Endodermal cell (in vitro differentiated cells): ENCODE data around the gene ASAP2. TPM values are rescaled to one million over a fixed set of nuclear protein-coding genes. Genes with fewer than 3 reads are reported as not detected.

Experiments used
- DNase-seq: peaks from one replicate; pipeline ENCODE4 v3.0.0-alpha.2; 2017
- H3K27ac ChIP-seq: 2 replicates; pipeline ENCODE4 v1.5.1; 2013; ENCODE audit warnings: mild to moderate bottlenecking, low read depth, low read length, moderate library complexity
- H3K27me3 ChIP-seq: 2 replicates; pipeline ENCODE4 v1.6.1; 2013; ENCODE audit warnings: mild to moderate bottlenecking, low read length, moderate library complexity; ENCODE audit not compliant: insufficient read depth, control insufficient read depth, poor library complexity, severe bottlenecking
- H3K36me3 ChIP-seq: 2 replicates; pipeline ENCODE4 v1.7.0; 2013; ENCODE audit warnings: mild to moderate bottlenecking, low read length, moderate library complexity; ENCODE audit not compliant: control insufficient read depth, insufficient read depth
- H3K4me1 ChIP-seq: one replicate; pipeline ENCODE4 v1.7.0; 2013; ENCODE audit warnings: low read length; ENCODE audit not compliant: control insufficient read depth, insufficient read depth
- H3K4me3 ChIP-seq: 2 replicates; pipeline ENCODE4 v1.5.1; 2013; ENCODE audit warnings: mild to moderate bottlenecking, low read length, moderate library complexity
- H3K9ac ChIP-seq: 2 replicates; pipeline ENCODE4 v1.6.1; 2013; ENCODE audit warnings: mild to moderate bottlenecking, low read length, moderate library complexity; ENCODE audit not compliant: poor library complexity, severe bottlenecking; ENCODE audit errors: extremely low read depth
- H3K9me3 ChIP-seq: 2 replicates; pipeline ENCODE4 v1.6.1; 2013; ENCODE audit warnings: mild to moderate bottlenecking, low read length, moderate library complexity; ENCODE audit not compliant: control insufficient read depth
- H3K27ac Mint-ChIP-seq: 2 replicates; pipeline ENCODE4 v1.8.0; 2020; ENCODE audit warnings: mixed read lengths
- H3K27me3 Mint-ChIP-seq: 2 replicates; pipeline ENCODE4 v1.8.0; 2021; ENCODE audit warnings: mild to moderate bottlenecking, mixed read lengths; ENCODE audit not compliant: insufficient read depth
- H3K36me3 Mint-ChIP-seq: 2 replicates; pipeline ENCODE4 v1.8.0; 2020; ENCODE audit warnings: low read depth, mixed read lengths
- H3K4me1 Mint-ChIP-seq: 2 replicates; pipeline ENCODE4 v1.8.0; 2020; ENCODE audit warnings: mixed read lengths
- H3K4me3 Mint-ChIP-seq: 2 replicates; pipeline ENCODE4 v1.8.0; 2020; ENCODE audit warnings: mild to moderate bottlenecking, moderate library complexity, mixed read lengths
- H3K9me3 Mint-ChIP-seq: 2 replicates; pipeline ENCODE4 v1.8.0; 2020; ENCODE audit warnings: mild to moderate bottlenecking, mixed read lengths
- CTCF ChIP-seq: fragments of 200-600 bp; sonication (generic); conservative IDR thresholded peaks from 2 replicates; pipeline ENCODE4 v1.5.0; 2021; ENCODE audit warnings: antibody characterized with exemption, mild to moderate bottlenecking
- WGBS, 2 experiments: methylation state at CpG; one replicate each; pipeline versions ENCODE4 v1.1.5 to v1.1.7; 2013; ENCODE audit warnings: missing lambda C conversion rate in 2 of 2, mixed read lengths in 1 of 2; ENCODE audit not compliant: insufficient coverage in 1 of 2, insufficient read length in 1 of 2; 5-methylcytosine and 5-hydroxymethylcytosine counted together
- total RNA-seq, 2 donors: library from RNA; stranded (reverse); fragmentation: NEBNext Ultra II Directional in 1 of 2; extraction: Animal tissue kit (Norgen Biotek cat#: 25700) in 1 of 2; gene quantifications; 2 replicates in 1 of 2; 3 replicates in 1 of 2; pipeline ENCODE4 v1.2.1, GENCODE V29; 2021

Gene ASAP2
- total RNA-seq, 2 donors from 2014 or later = 11.8 to 20.4 TPM

- 92 to 94% methylated on average over 5 to 9 of the region's 9 CpGs for WGBS, 2 experiments
- Mint-ChIP-seq H3K4me1 (peaks cover 2% of the 10 kb centered on the region), H3K36me3 (no peaks in the 10 kb centered on the region), H3K9me3 (peaks cover 4% of the 10 kb centered on the region), H3K4me3 (no peak overlapping the region), H3K27ac (no peak overlapping the region), H3K27me3 (no peaks in the 10 kb centered on the region)
- no peaks in the 10 kb centered on the region for H3K27me3 ChIP-seq
- no peak overlapping the region for H3K27ac ChIP-seq
- TF ChIP-seq CTCF = no peak
- H3K36me3 ChIP-seq = no peaks in the 10 kb centered on the region
- H3K9me3 ChIP-seq = no peaks in the 10 kb centered on the region
- DNase-seq = no peak
- no peak overlapping the region for H3K9ac ChIP-seq
- H3K4me3 ChIP-seq = no peak overlapping the region
- peaks cover 3% of the 10 kb centered on the region for H3K4me1 ChIP-seq
These were observed 70.4 kb downstream of the ASAP2 start for GRCh38 chr2:9276901-9277451.

GRCh38 chr2:9278439-9278838 is 71.8 kb downstream of the ASAP2 start:
- H3K4me1 Mint-ChIP-seq = peaks cover 2% of the 10 kb centered on the region
- no peak for DNase-seq
- Histone ChIP-seq H3K27me3 (no peaks in the 10 kb centered on the region), H3K9ac (no peak overlapping the region), H3K27ac (no peak overlapping the region), H3K4me1 (peaks cover 3% of the 10 kb centered on the region), H3K4me3 (no peak overlapping the region), H3K36me3 (no peaks in the 10 kb centered on the region), H3K9me3 (no peaks in the 10 kb centered on the region)
- H3K27ac Mint-ChIP-seq = no peak overlapping the region
- H3K36me3 Mint-ChIP-seq = no peaks in the 10 kb centered on the region
- TF ChIP-seq CTCF = peak; percentile 26
- H3K27me3 Mint-ChIP-seq = no peaks in the 10 kb centered on the region
- H3K4me3 Mint-ChIP-seq = no peak overlapping the region
- no peaks in the 10 kb centered on the region for H3K9me3 Mint-ChIP-seq
- WGBS, 2 experiments = 98 to 100% methylated on average over 2 to 6 of the region's 7 CpGs

GRCh38 chr2:9279426-9279825 is 72.8 kb downstream of the ASAP2 start:
- Mint-ChIP-seq H3K27ac (no peak overlapping the region), H3K9me3 (no peaks in the 10 kb centered on the region), H3K4me1 (peaks cover 8% of the 10 kb centered on the region), H3K36me3 (no peaks in the 10 kb centered on the region), H3K4me3 (no peak overlapping the region), H3K27me3 (no peaks in the 10 kb centered on the region)
- Histone ChIP-seq H3K9ac (no peak overlapping the region), H3K27me3 (no peaks in the 10 kb centered on the region), H3K4me1 (peaks cover 3% of the 10 kb centered on the region), H3K4me3 (no peak overlapping the region), H3K9me3 (no peaks in the 10 kb centered on the region), H3K36me3 (no peaks in the 10 kb centered on the region), H3K27ac (no peak overlapping the region)
- no peak for TF ChIP-seq CTCF
- DNase-seq = no peak
- 94 to 96% methylated on average over 9 of the region's 10 CpGs for WGBS, 2 experiments
